ENCODE results near the gene USP51.
"Not testable (repeated sequence)": the region's sequence is repeated elsewhere in the genome, so short reads cannot be mapped to it uniquely, and the experiment has no call there.

GRCh38 chrX:55465791-55466190, 23.9 kb downstream of the USP51 start:
- not testable (repeated sequence) for TF ChIP-seq CTCF (IDR thresholded peaks at IDR 0.05; ENCODE audit: low read depth, low read length, poor library complexity, severe bottlenecking); EZH2phosphoT487 (IDR thresholded peaks at IDR 0.05; ENCODE audit: borderline replicate concordance, low read length)

Measured in DOHH2 (cell line).